ENCODE data around the gene IFNE.
"Not testable (repeated sequence)": the region's sequence is repeated elsewhere in the genome, so short reads cannot be mapped to it uniquely, and the experiment has no call there.

Gene IFNE

DNA sequence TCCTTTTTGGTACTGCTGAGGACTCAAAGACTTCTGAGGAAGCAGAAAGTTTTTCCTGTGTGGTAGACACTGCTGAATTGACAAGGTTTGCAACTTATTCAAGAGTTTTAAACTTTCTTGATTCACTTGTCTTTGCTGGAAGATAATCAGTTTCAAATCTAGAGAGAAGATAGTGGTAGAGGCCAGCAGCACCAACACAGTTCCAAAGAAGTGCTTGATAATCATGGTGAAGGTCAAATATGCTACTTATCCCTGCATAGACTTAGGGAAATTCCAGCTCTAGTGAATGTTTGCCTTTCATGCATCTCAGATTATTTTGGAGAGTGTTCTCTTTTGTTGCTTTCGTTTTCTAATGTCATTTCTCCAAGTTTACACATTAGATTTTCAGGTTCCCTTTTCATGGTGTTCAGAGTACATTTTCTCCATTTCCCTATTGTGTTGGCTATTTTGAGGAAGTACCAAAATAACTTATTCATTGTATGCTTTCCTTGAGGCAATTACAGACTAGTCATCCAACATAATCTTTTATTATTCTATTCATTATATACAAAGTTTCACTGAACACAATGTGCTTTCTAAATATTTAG lies 550 bp downstream of the IFNE start:
- DNase-seq: no peak

DNA sequence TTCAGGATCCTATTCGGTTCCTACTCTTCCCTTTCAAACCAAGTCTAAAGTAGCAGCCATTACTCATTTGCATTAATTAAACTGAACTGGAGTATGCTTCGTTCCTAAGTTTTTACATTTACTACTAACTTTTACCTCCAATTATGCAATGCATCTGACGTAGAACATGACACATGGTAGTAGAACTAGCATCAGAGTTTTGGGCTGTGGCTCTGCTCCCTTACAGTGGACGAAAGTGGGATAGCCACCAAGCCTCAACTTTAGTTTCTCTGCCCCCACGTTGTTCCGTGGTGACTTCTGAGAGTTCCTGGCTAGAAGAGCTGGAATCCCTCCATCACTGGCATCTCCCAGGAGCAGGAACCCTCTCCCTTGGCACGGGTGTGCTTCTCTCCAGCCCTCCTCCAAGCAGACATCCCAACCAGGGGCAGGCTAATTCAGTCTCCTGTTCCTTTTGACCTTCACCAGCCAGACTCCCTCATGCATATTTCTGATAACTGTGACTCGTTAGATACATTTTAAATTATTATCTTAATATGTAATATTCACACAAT lies 2.9 kb downstream of the IFNE start:
- no peak for DNase-seq

DNA sequence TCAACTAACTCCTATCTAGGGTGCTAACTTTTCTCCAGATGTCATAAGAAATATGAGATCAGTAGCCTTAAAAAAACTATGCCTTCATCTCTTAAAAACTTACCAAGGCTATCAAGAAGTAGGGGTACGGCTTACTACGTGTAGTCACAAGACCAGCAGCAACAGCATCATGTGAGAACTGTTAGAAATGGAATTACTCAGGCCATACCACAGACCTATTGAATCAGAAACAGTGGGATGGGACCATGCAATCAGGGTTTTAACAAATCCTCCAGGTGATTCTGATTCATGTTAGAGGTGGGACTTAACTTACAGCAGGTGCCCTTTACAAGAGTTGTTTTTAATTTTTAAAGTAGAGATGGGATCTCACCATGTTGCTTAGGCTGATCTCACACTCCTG lies 4.6 kb downstream of the IFNE start:
- DNase-seq: no peak

DNA sequence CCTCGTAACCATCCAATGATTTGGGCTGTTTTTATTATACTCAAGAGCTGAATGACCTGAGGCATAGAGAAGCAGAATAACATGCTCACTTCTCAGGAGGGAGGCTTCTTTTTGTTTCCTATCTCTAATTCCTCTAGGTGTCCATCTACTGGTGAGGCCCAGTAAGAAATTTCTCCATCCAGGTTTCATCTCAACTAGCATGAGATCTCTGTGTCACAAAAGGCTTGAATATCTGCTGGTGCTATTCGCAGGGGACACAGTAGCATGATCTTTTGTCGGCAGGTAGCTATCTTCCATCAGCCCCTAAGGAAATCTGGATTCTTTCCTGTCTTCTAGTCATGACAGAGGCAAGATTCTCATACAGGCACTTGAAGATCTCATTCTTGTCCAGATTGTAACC lies 8.9 kb downstream of the IFNE start:
- DNase-seq: no peak

DNA sequence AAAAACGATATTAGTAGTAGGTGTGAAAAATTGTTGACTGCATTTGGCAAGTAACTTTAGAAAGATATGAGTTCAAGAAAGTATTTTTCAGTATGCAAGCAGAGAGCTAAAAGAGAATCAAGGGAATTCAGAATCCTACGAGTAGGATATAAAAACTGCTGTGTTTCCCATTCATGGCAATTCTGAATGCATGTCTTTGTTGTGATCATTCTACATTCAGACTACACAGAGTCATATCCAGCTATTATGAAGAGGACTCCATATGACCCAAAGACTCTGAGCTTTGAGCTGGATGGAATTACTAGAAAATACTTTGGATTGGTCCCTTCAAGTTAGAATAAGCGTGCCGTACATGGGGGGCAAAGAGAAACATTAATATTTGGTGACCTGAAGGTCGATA lies 12.0 kb downstream of the IFNE start:
- no peak for DNase-seq

DNA sequence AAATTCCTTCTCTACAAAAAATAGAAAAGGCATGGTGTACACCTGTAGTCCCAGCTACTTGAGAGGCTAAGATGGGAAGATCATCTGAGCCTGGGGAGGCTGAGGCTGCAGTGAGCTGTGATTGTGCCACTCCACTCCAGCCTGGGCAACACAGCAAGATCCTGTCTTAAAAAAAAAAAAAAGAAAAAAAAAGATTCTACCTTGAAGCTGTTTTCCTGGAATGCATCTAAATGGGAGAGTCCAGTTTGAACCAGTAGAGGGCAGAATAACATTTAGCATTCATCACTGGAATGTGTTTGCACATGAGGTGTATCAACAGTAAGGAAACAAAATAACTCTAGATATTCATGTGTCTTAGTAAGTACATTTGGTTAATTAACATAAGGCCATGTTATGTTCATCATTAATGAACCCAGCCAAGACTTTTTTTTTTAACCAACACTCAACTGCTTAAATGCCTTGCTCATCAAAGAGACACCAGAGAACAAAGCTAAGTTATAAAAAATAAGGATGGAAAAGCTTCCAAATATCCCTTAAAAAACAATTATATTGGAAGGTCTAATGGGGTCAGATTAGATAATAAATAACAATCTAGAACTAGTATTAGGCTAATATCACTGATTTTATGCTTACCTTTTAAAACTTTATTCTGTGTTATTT lies 16.1 kb downstream of the IFNE start:
- no peak for DNase-seq

DNA sequence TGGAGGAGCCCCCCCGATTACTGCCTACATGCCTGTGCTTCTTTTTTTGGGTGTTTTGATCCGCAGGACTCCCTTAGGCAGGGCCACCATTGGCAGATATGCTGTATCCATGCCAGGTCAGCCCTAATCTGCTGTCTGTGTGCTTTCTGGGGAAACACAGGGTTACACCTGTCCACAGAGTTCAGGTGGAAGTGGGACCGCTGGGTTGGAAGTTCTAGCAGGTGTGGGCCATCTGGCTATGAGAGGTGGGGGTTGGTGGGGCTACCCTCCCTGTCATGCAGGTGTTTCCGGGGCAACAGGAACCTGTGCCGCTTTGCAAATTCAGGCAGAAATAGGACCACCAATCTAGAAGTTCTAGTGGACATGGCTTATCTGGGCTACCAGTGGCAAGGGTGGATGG lies 17.0 kb downstream of the IFNE start:
- DNase-seq: no peak

DNA sequence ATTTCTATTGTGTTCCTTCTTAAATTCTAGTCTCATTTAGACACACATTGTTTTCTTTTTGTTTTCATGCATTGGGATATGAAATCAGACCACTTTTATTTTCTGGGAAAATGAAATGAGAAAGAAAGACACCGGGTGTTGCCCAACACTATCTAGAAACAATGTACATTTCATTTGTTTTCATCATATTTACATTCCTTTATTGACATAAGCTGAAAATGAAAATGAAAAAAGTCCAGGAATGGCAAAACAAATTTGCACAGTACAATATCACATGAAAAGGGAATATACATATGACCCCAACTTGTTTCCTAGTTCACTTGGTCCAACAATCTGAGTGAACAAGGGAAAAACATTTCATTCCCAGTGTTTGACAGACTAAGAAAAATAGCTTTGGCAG lies 20.7 kb downstream of the IFNE start:
- no peak for DNase-seq

DNA sequence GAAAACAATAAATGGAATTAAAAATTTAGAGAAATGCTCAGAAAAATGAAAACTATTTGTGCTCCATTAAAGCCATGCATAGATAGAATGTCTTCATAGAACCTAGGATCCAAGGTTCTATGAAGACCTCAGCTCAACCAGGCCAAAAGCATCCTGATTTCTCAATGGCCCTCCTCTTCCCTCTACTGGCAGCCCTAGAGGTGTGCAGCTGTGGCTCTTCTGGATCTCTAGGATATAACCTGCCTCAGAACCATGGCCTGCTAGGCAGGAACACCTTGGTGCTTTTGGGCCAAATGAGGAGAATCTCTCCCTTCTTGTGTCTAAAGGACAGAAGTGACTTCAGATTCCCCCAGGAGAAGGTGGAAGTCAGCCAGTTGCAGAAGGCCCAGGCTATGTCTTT lies 26.8 kb downstream of the IFNE start:
- DNase-seq: no peak

DNA sequence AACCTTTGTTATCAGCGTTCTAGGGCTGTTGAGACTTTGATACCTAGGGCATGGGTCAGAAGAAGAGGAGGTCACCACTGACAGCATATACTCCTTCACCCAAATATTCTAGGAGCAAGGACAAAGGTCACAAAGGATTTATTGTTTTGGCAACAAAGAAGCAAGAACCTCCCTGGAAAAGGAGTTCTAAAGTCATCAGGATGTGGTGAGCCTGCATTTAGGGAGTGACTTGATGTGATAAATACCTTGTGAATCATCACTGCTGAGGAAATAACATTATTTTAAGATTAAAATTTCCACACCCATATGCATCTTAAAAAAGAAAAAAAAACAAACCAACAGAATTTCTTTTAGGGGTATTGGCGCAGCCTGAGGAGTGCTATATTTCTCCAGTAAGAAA lies 28.0 kb downstream of the IFNE start:
- no peak for DNase-seq

DNA sequence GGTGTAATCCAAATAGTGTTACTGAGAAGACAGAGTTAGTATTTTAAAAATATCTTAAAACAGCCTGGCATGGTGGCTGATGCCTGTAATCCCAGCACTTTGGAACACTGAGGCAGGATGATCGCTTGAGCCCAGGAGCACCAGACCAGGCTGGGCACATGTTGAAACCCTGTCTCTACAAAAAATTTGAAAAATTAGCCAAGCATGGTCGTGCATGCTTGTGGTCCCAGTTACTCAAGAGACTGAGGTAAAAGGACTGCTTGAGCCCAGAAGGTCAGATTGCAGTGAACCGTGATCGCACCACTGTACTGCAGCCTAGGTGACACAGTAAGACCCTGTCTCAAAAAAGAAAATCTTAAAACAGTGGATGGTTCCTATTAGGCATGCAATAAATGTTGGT lies 29.4 kb downstream of the IFNE start:
- DNase-seq: no peak

DNA sequence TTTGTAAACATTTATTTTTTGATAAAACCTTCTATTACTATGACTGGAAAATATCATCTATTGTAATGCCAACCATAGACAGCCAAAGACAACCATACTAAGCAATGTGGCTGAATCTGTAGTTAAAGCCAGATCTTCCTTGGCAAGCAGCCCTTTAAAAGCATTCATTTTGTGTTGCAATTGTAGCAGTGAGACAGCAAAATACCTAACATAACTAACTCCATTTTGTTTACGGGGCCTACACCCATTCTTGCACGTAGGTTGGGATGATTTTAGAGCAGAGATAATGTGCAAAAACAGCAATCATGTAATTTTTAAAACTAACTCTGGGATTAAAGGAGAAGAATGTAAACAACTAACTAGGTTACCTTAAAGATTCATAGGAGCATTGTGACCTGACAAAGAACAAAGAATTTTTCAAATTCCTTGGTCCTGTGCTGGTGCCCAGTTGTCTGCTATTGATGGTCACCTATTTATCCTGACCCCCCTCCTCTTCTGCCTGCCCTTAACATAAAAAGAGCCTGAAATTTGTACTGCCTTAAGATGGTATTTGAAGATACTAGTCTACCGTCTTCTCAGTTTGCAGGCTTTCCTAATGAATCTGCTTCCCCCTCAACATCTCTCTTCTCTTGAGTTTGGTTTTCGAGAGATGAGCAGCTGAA lies 31.2 kb downstream of the IFNE start:
- DNase-seq: no peak

DNA sequence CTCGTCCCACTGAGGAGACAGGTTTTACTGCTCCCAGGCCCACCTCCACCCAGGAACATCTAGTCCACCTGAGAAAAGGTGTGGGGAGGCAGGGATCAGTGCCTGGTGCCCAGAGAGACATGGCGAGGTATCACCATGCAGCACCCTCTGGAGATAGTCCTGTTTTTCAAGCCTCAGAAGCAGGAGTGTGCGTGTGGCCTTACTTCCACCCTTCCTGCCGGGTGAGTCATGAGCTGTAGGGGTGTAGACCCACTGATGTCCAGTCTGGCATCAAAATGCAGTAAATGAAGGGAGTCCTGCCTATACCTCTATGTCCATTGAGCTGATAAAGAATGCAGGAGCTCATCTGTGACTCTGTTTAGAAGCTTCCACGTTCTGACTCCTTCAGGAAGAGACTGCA lies 32.8 kb downstream of the IFNE start:
- not testable (repeated sequence) for DNase-seq

DNA sequence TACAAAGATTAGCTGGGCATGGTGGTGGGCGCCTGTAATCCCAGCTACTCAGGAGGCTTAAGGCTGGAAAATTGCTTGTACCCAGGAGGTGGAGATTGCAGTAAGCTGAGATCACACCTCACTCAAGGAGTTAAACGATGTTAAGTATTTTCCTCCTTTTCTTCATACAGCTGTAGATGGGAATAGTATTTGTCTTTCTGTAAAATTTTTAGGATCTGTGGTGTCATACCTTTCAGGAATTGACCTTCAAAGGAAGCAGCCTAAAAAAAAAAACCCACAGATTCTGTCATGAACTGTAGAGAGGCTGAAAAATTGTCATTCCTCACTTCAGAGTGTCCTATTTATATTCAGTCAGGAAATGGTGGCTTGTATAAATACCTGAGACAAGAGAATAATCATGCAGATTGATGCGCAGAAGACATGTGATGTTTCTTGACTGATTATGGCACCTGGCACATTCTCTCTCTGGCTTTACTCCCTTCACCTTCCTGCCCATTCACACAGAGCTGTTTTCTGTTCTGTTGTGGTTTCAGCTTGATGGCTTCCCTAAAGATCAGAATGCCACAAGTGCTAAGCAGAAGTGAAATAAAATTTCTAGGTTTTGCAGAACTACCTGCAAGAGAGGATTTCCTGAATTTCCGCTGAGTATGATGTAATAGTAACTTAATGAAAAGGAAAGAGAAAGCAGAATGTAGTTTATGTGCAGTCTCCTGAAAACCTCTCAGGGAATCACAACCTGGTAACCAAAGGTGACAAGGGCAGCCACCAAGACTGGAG lies 38.1 kb downstream of the IFNE start:
- no peak for DNase-seq

DNA sequence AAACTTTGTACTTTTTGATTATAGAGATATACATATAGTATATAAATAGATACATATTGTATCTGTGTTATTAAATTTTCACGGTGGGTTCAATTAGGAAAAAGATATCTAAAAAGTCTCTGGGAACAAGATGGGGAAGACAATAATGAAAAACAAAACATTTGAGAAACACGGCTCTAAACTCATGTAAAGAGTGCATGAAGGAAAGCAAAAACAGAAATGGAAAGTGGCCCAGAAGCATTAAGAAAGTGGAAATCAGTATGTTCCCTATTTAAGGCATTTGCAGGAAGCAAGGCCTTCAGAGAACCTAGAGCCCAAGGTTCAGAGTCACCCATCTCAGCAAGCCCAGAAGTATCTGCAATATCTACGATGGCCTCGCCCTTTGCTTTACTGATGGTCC lies 42.0 kb downstream of the IFNE start, which contains the start of gene IFNA1:
Gene IFNA1 (plus strand): TSS at position 301 of the 400 bp plus-strand sequence. CDS start 69 bp downstream, at position 370.
- no peak for DNase-seq

DNA sequence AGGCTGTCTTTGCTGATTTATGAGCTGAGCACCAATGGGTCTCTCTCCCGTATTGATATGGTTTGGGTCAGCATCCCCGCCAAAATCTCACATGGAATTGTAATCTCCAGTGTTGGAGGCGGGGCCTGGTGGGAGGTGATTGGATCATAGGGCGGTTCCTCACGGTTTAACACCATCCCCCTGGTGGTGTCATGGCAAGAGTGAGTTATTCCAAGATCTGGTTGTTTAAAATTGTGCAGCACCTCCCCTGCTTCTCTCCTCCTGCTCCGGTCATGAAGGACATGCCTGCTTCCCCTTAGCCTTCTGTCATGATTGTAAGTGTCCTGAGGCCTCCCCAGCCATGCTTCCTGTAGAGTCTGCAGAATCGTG lies 47.1 kb downstream of the IFNE start:
- DNase-seq: not testable (repeated sequence)

DNA sequence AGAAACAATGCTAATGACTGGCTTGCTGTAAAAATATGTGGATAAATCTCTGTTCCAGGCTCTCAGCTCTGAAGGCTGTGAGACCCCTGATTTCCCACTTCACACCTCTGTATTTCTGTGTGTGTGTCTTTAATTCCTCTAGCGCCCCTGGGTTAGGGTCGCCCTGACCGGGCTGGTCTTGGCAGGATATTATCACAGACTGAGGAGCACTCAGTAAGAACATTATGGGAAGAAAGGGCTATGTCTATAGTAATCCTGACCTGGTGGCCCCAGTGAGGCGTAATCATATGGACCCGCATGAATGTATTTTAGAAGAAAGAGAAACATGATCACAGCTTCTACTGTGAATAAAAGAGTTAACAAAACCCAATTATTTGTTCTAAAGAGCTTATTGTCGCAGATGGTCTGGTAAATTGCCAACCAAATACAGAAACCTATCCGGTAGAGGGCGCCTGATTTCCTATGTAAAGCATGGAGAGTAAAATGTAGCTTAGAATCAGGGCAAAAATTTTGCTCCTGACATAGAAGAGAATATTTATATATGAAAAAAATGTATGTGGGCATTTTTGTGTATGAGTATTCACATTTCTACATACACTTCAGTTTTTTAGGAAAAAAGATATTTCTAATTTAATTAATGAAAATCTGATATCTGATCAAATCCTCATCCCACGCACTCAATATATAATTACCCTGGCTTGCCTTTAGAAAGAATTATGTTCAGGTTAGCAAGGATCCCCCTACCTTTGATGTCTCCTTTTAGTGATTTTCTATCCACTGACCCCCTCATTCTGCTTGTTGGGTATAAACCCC lies 47.7 kb downstream of the IFNE start:
- DNase-seq: peak; percentile 41

DNA sequence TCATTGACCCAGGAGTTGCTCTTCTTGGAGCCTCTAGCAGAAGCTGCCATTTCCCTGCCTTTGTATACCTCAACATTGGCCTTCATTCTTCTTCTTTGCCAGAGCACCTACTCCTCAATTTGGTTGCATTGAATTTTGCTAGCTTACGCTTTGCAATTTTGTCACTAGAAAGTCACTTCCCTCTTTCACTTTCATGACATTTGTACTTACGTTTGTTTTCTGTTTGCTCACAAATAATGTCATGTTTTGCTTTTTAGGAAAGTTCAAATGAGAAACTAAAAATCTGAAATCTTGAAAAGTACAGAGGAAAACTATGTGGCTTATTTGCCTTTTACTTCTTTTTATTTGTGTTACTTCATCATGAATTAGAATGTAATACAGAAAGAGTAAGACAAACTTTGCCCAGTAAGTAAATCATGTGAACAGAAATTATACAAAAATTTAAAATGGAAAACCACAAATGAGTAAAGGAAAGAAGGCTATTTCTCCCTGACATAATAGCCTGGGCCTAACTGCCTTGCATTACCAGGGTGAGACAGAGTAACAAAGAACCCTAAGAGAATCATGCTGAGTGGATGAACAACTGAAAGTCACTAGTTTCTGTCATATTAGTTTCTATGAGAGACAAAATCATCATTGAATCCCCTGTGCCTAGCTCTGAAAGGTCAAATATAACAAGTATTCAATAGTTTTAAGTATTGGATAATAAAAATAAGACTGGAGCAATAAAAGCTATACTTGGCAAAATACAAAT lies 49.3 kb downstream of the IFNE start:
- no peak for DNase-seq

Measured in NCI-H1092 (cell line).